Activated CD4-positive, alpha-beta T cell treated with anti-CD3 and anti-CD28 coated beads for 48 hours (primary cell): Measurements from ENCODE around the gene SPPL3.
"Not testable (repeated sequence)": the region's sequence is repeated elsewhere in the genome, so short reads cannot be mapped to it uniquely, and the experiment has no call there.

Experiments used
- DNase-seq: peaks from one replicate; pipeline ENCODE4 v3.0.0-alpha.2; 2020

Gene SPPL3

GRCh38 chr12:120904197-120904773 is at the start of gene SPPL3:
Gene SPPL3 (minus strand): TSS chr12:120904358. CDS start chr12:120903867, 491 bp downstream.
- DNase-seq, result peak; percentile 94

- no peak for DNase-seq
These were observed 46.6 kb upstream of the SPPL3 start for GRCh38 chr12:120950807-120951206.

GRCh38 chr12:120950260-120950799 is 46.2 kb upstream of the SPPL3 start:
- not testable (repeated sequence) for DNase-seq

GRCh38 chr12:120945516-120945915 is 41.4 kb upstream of the SPPL3 start:
- DNase-seq, result not testable (repeated sequence)

- peak; percentile 84 for DNase-seq
These were observed 40.6 kb upstream of the SPPL3 start for GRCh38 chr12:120944645-120945217.

- no peak for DNase-seq
These were observed 39.3 kb upstream of the SPPL3 start for GRCh38 chr12:120943482-120943881.

GRCh38 chr12:120941846-120942405 is 37.8 kb upstream of the SPPL3 start:
- no peak for DNase-seq

- no peak for DNase-seq
These were observed 37.3 kb upstream of the SPPL3 start for GRCh38 chr12:120941412-120941811.

GRCh38 chr12:120940799-120941198 is 36.6 kb upstream of the SPPL3 start:
- no peak for DNase-seq

GRCh38 chr12:120940006-120940405 is 35.8 kb upstream of the SPPL3 start:
- no peak for DNase-seq

GRCh38 chr12:120939523-120939922 is 35.4 kb upstream of the SPPL3 start:
- no peak for DNase-seq

- no peak for DNase-seq
These were observed 34.3 kb upstream of the SPPL3 start for GRCh38 chr12:120938496-120938895.

- DNase-seq, result no peak
These were observed 32.0 kb upstream of the SPPL3 start for GRCh38 chr12:120936197-120936596.

GRCh38 chr12:120933786-120934185 is 29.6 kb upstream of the SPPL3 start:
- no peak for DNase-seq

GRCh38 chr12:120932956-120933526 is 28.9 kb upstream of the SPPL3 start:
- DNase-seq, result no peak

- no peak for DNase-seq
These were observed 27.9 kb upstream of the SPPL3 start for GRCh38 chr12:120932058-120932457.

- DNase-seq, result no peak
These were observed 25.9 kb upstream of the SPPL3 start for GRCh38 chr12:120930032-120930431.

- peak; percentile 9 for DNase-seq
These were observed 24.9 kb upstream of the SPPL3 start for GRCh38 chr12:120928864-120929652.

- no peak for DNase-seq
These were observed 21.8 kb upstream of the SPPL3 start for GRCh38 chr12:120925740-120926563.

GRCh38 chr12:120922279-120922678 is 18.1 kb upstream of the SPPL3 start:
- DNase-seq, result no peak

GRCh38 chr12:120921637-120922036 is 17.5 kb upstream of the SPPL3 start:
- DNase-seq, result no peak

- DNase-seq, result no peak
These were observed 16.0 kb upstream of the SPPL3 start for GRCh38 chr12:120920178-120920577.
